ENCODE data around the gene ORAI2.

ORAI2 gene

GRCh38 chr7:102431617-102432298 is 1.6 kb upstream of the ORAI2 start:
- no peak for TF ChIP-seq CTCF (conservative IDR thresholded peaks at IDR 0.05; ENCODE audit: low read depth, low read length)
- no peak overlapping the region for H3K4me3 ChIP-seq (ENCODE audit: low read depth, low read length)

DNA sequence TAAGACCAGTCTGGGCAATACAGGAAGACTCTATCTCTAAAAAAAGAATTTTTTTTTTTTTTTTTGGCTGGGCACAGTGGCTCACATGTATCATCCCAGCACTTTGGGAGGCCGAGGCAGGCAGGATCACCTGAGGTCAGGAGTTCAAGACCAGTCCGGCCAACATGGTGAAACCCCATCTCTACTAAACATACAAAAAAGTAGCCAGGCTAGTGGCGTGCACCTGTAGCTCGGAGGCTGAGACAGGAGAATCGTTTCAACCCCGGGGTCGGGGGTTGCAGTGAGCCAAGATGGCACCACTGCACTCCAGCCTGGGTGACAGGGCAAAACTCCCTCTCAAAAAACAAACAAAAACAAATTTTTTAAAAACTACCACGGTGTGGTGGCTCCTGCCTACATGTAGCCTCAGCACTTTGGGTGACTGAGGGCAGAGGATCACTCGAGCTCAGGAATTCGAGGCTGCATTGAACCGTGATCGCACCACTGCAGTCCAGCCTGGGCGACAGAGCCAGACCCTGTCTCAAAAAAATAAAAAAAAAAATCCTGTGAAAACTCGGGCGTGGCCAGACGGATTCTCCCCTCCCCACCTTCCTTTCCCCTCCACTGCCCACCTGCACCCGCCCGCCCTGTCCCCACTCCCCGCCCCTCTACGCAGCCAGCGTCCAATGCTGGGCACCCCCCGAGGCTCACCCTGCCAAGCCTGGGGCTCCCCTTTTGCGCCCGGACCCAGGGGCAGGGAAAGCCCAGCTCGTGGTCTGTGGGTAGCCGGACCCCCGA is 745 bp upstream of the ORAI2 start:
- H3K4me3 ChIP-seq (ENCODE audit: low read depth, low read length): peak overlapping the region; percentile 83
- TF ChIP-seq CTCF (conservative IDR thresholded peaks at IDR 0.05; ENCODE audit: low read depth, low read length): no peak
- no peak for DNase-seq (ENCODE audit: low read depth)

More at GRCh38 chr7:102431617-102432298, 1.6 kb upstream of the ORAI2 start:
- DNase-seq (ENCODE audit: low read depth): no peak

DNA sequence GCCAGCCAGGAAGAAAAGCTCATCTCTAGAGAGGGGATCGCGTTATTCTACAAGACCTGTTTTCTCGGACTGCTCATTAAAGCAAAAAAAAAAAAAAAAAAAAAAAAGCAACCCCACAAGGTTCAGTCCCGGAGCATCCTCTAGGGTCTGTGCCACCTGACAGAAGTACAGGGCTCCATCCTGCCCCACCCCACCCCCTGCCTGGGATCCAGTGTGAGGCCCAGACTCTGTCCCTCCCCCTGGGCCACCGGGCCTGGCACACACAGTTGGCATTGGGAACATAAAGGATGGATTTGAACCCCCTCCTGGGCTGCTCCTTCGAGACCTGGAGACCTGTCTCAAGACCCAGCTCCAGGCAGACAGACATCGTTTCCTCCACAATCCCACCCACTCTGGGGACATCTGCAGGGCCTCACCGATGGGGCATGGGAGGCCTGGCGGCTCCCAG is 688 bp downstream of the ORAI2 start:
- peak; percentile 62 for DNase-seq (ENCODE audit: low read depth)
- TF ChIP-seq CTCF (conservative IDR thresholded peaks at IDR 0.05; ENCODE audit: low read depth, low read length): no peak
- H3K4me3 ChIP-seq (ENCODE audit: low read depth, low read length): peak overlapping the region; percentile 83

DNA sequence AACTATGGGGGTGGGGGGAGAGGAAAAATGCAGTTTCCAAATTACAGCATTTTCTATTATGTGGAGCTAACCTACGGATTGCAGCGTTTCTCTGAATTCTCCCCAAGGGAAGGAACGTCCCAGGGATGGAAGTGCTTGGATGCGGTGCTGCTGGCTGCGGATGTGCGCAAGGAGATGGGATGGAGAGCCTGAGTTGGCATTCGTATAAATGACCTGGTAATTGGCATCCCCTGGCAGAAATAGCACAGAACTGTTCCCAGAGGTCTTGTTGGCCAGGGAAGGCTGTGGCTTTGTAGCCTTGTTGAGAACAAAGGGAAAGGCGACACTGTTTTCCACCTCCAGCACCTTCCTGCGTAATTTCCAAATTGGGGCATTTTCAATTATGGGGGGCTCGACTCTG is 2.7 kb downstream of the ORAI2 start:
- H3K4me3 ChIP-seq (ENCODE audit: low read depth, low read length): no peak overlapping the region
- no peak for DNase-seq (ENCODE audit: low read depth)
- TF ChIP-seq CTCF (conservative IDR thresholded peaks at IDR 0.05; ENCODE audit: low read depth, low read length): no peak

DNA sequence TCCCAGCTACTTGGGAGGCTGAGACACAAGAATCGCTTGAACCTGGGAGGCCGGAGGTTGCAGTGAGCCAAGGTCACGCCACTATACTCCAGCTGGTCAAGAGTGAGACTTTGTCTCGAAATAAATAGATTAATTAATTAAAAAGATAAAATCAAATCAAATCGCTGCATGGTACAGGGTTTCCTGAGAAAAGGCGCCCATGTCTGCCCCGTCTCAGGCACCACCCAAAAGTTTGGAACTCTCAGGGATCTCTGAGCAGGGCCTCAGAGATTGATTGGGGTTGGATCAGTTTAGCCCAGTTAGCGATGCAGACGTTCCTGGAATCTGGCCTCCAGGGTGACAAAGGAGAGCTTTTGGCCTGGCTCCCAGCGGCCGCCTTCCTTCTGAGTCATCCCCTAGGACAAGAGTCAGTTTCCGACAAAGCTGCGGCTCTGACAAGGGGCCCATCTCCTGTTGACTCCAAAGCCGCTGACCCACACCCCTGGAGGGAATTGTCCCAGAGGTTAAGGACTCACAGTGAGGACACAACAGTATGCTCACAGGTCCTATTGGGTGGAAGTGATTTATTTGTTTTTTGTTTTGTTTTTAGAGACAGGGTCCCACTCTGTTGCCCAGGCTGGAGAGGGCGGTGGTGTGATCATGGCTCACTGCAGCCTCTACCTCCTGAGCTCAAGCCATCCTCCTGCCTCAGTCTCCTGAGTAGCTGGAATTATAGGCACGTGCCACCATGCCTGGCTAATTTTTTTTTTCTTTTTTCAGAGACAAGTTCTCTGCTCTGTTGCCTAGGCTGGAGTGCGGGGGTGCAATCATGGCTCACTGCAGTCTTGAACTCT is 6.8 kb downstream of the ORAI2 start:
- no peak for TF ChIP-seq CTCF (conservative IDR thresholded peaks at IDR 0.05; ENCODE audit: low read depth, low read length)
- no peak overlapping the region for H3K4me3 ChIP-seq (ENCODE audit: low read depth, low read length)

GRCh38 chr7:102444961-102445673 is 11.7 kb downstream of the ORAI2 start:
- TF ChIP-seq CTCF (conservative IDR thresholded peaks at IDR 0.05; ENCODE audit: low read depth, low read length): no peak

More for the DNA sequence above, 6.8 kb downstream of the ORAI2 start:
- peak; percentile 70 for DNase-seq (ENCODE audit: low read depth)

More at GRCh38 chr7:102444961-102445673, 11.7 kb downstream of the ORAI2 start:
- no peak overlapping the region for H3K4me3 ChIP-seq (ENCODE audit: low read depth, low read length)
- no peak for DNase-seq (ENCODE audit: low read depth)
